CD4-positive, CD25-positive, alpha-beta regulatory T cell (primary cell): ENCODE results near the gene LYZ. TPM values are rescaled to one million over a fixed set of nuclear protein-coding genes. Genes with fewer than 3 reads are reported as not detected.

Experiments used
- ATAC-seq, 2 donors: fragments of 150-1000 bp; cut with Tn5 transposase; one replicate each; pipeline ENCODE4 v1.10.0; 2021; ENCODE audit warnings: low read depth in 2 of 2, moderate number of reproducible peaks in 2 of 2, moderate library complexity in 1 of 2
- DNase-seq, 3 donors: peaks; one replicate each; pipeline versions ENCODE4 v3.0.0 to v3.0.0-alpha.2; 2012 to 2022; ENCODE audit warnings: mixed read lengths in 1 of 3
- H3K27ac ChIP-seq: one replicate; pipeline ENCODE4 v1.7.0; 2013; ENCODE audit warnings: mild to moderate bottlenecking, low read length; ENCODE audit not compliant: insufficient read depth, poor library complexity, severe bottlenecking
- H3K27me3 ChIP-seq: one replicate; pipeline ENCODE4 v1.7.0; 2013; ENCODE audit warnings: low read length; ENCODE audit not compliant: control insufficient read depth, insufficient read depth
- H3K36me3 ChIP-seq: one replicate; pipeline ENCODE4 v1.7.0; 2013; ENCODE audit warnings: mild to moderate bottlenecking, low read length, moderate library complexity; ENCODE audit not compliant: control insufficient read depth, insufficient read depth
- H3K4me1 ChIP-seq: 2 replicates; pipeline ENCODE4 v1.7.0; 2013; ENCODE audit warnings: mild to moderate bottlenecking, low read length; ENCODE audit not compliant: insufficient read depth, control insufficient read depth, poor library complexity, severe bottlenecking
- H3K4me3 ChIP-seq: one replicate; pipeline ENCODE4 v1.7.0; 2013; ENCODE audit warnings: low read depth, mild to moderate bottlenecking, low read length, moderate library complexity
- H3K9me3 ChIP-seq, 2 experiments: 1 replicate in 1 of 2; 2 replicates in 1 of 2; pipeline ENCODE4 v1.7.0; 2013; ENCODE audit warnings: low read length in 2 of 2, mild to moderate bottlenecking in 1 of 2, moderate library complexity in 1 of 2; ENCODE audit not compliant: control insufficient read depth in 2 of 2
- H3K27ac Mint-ChIP-seq, 3 donors: one replicate each; pipeline ENCODE4 v1.8.0; 2020 to 2022; ENCODE audit warnings: mild to moderate bottlenecking in 3 of 3, mixed read lengths in 3 of 3, moderate library complexity in 2 of 3
- H3K27me3 Mint-ChIP-seq: one replicate; pipeline ENCODE4 v1.8.0; 2022; ENCODE audit warnings: mild to moderate bottlenecking, mixed read lengths
- H3K36me3 Mint-ChIP-seq: one replicate; pipeline ENCODE4 v1.8.0; 2020; ENCODE audit warnings: mixed read lengths
- H3K4me1 Mint-ChIP-seq, 4 donors: one replicate each; pipeline ENCODE4 v1.8.0; 2020 to 2022; ENCODE audit warnings: mixed read lengths in 4 of 4, mild to moderate bottlenecking in 1 of 4
- H3K4me3 Mint-ChIP-seq, 4 donors: one replicate each; pipeline ENCODE4 v1.8.0; 2020 to 2022; ENCODE audit warnings: mild to moderate bottlenecking in 4 of 4, mixed read lengths in 4 of 4, moderate library complexity in 3 of 4
- H3K9me3 Mint-ChIP-seq, 7 donors: one replicate each; pipeline ENCODE4 v1.8.0; 2020 to 2022; ENCODE audit warnings: mixed read lengths in 7 of 7, mild to moderate bottlenecking in 3 of 7, moderate library complexity in 2 of 7
- polyA plus RNA-seq, 4 donors: library from polyadenylated mRNA; unstranded; fragments of 300-500 nt; fragmentation: Illumina TruSeq; gene quantifications; one replicate each; pipeline ENCODE4 v1.2.3, GENCODE V29; 2021
- total RNA-seq: library from RNA; stranded (reverse); gene quantifications from one replicate; pipeline ENCODE4 v1.2.3, GENCODE V29; 2022

LYZ gene
- total and polyA plus RNA-seq, 5 donors from 2014 or later: 0.95 to 17.6 (median 3.7) TPM

- Histone ChIP-seq H3K4me3 (no peak overlapping the region), H3K36me3 (peaks cover 15% of the 10 kb centered on the region), H3K27ac (no peak overlapping the region), H3K4me1 (no peaks in the 10 kb centered on the region), H3K27me3 (no peaks in the 10 kb centered on the region), H3K9me3 (peaks cover 3 to 6% of the 10 kb centered on the region in 2 experiments)
- DNase-seq (peak in 1 of 3 donors; percentile 10), ATAC-seq (no peak)
- no peaks in the 10 kb centered on the region for H3K27me3 Mint-ChIP-seq
- H3K4me1 Mint-ChIP-seq: peaks cover 3 to 20% (median 12%) of the 10 kb centered on the region in 4 donors
- no peak overlapping the region for H3K4me3 Mint-ChIP-seq
- H3K36me3 Mint-ChIP-seq: peaks cover 45% of the 10 kb centered on the region
- H3K9me3 Mint-ChIP-seq: peaks cover 0 to 10% (median 2%) of the 10 kb centered on the region in 7 donors
- no peak overlapping the region for H3K27ac Mint-ChIP-seq
Observed at GRCh38 chr12:69392179-69392928, 44.2 kb downstream of the LYZ start.

- Mint-ChIP-seq H3K36me3 (peaks cover 40% of the 10 kb centered on the region), H3K4me3 (no peak overlapping the region), H3K27me3 (no peaks in the 10 kb centered on the region), H3K9me3 (peaks cover 0 to 12% (median 2%) of the 10 kb centered on the region in 7 donors), H3K27ac (peak overlapping the region in 1 of 3 donors; percentile 39), H3K4me1 (peaks cover 0 to 5% (median 3%) of the 10 kb centered on the region in 4 donors)
- no peak for DNase-seq
- ATAC-seq: no peak
- H3K27me3 ChIP-seq: no peaks in the 10 kb centered on the region
- H3K4me1 ChIP-seq: no peaks in the 10 kb centered on the region
- no peak overlapping the region for H3K4me3 ChIP-seq
- H3K27ac ChIP-seq: no peak overlapping the region
- H3K9me3 ChIP-seq: peaks cover 3 to 6% of the 10 kb centered on the region in 2 experiments
- peaks cover 13% of the 10 kb centered on the region for H3K36me3 ChIP-seq
Observed at GRCh38 chr12:69396041-69396440, 47.9 kb downstream of the LYZ start.

- ATAC-seq (no peak), DNase-seq (no peak)
- Histone ChIP-seq H3K9me3 (peaks cover 3 to 6% of the 10 kb centered on the region in 2 experiments), H3K4me1 (no peaks in the 10 kb centered on the region), H3K36me3 (peaks cover 4% of the 10 kb centered on the region), H3K27me3 (no peaks in the 10 kb centered on the region), H3K27ac (no peak overlapping the region), H3K4me3 (no peak overlapping the region)
- H3K36me3 Mint-ChIP-seq: peaks cover 32% of the 10 kb centered on the region
- no peaks in the 10 kb centered on the region for H3K27me3 Mint-ChIP-seq
- H3K4me3 Mint-ChIP-seq: no peak overlapping the region
- H3K9me3 Mint-ChIP-seq: peaks cover 0 to 12% (median 2%) of the 10 kb centered on the region in 7 donors
- peaks cover 0 to 5% (median 2%) of the 10 kb centered on the region in 4 donors for H3K4me1 Mint-ChIP-seq
- H3K27ac Mint-ChIP-seq: no peak overlapping the region
Observed at GRCh38 chr12:69396963-69397362, 48.8 kb downstream of the LYZ start.

GRCh38 chr12:69397978-69398377, 49.8 kb downstream of the LYZ start:
- Mint-ChIP-seq H3K27ac (no peak overlapping the region), H3K4me3 (no peak overlapping the region), H3K27me3 (no peaks in the 10 kb centered on the region), H3K36me3 (peaks cover 22% of the 10 kb centered on the region), H3K4me1 (peaks cover 0 to under 1% (median 0%) of the 10 kb centered on the region in 4 donors), H3K9me3 (peaks cover 0 to 12% (median 2%) of the 10 kb centered on the region in 7 donors)
- Histone ChIP-seq H3K4me3 (no peak overlapping the region), H3K36me3 (peaks cover 2% of the 10 kb centered on the region), H3K27ac (no peak overlapping the region), H3K27me3 (no peaks in the 10 kb centered on the region), H3K9me3 (peaks cover 3 to 6% of the 10 kb centered on the region in 2 experiments), H3K4me1 (no peaks in the 10 kb centered on the region)
- DNase-seq (no peak), ATAC-seq (no peak)

- ATAC-seq (no peak), DNase-seq (no peak)
- Mint-ChIP-seq H3K9me3 (peaks cover 0 to 5% (median 0%) of the 10 kb centered on the region in 7 donors), H3K4me3 (no peak overlapping the region), H3K36me3 (peaks cover 10% of the 10 kb centered on the region), H3K27ac (no peak overlapping the region), H3K27me3 (no peaks in the 10 kb centered on the region), H3K4me1 (no peaks in the 10 kb centered on the region)
- Histone ChIP-seq H3K4me3 (no peak overlapping the region), H3K27ac (no peak overlapping the region), H3K36me3 (peaks cover under 1% of the 10 kb centered on the region), H3K4me1 (no peaks in the 10 kb centered on the region), H3K9me3 (peaks cover 1 to 2% of the 10 kb centered on the region in 2 experiments), H3K27me3 (no peaks in the 10 kb centered on the region)
Observed at GRCh38 chr12:69401940-69402339, 53.8 kb downstream of the LYZ start.

Other genes with a start within 250 kb of the LYZ start
- 88.3 TPM for gene CPSF6, start 108.8 kb upstream of the LYZ start, total RNA-seq
- 10 to 100 TPM; 49.6 to 61.0 (median 55.6) TPM for gene CPSF6, start 108.8 kb upstream of the LYZ start, polyA plus RNA-seq
- gene YEATS4, start 11.4 kb downstream of the LYZ start, total RNA-seq: 32.6 TPM
- gene YEATS4, start 11.4 kb downstream of the LYZ start, polyA plus RNA-seq: 10 to 100 TPM; 47.9 to 75.7 (median 53.2) TPM
- gene FRS2, start 122.0 kb downstream of the LYZ start, total RNA-seq: 31.8 TPM
- gene FRS2, start 122.0 kb downstream of the LYZ start, polyA plus RNA-seq: 10 to 100 TPM in 2 of 4 donors, 1 to 10 TPM in 2; 6.9 to 13.1 (median 9.7) TPM
- gene CCT2, start 237.1 kb downstream of the LYZ start, total RNA-seq: 164 TPM
- 100 to 1,000 TPM; 149 to 166 (median 156) TPM for gene CCT2, start 237.1 kb downstream of the LYZ start, polyA plus RNA-seq